ENCODE data around the gene CYBA.

The CYBA gene

DNA sequence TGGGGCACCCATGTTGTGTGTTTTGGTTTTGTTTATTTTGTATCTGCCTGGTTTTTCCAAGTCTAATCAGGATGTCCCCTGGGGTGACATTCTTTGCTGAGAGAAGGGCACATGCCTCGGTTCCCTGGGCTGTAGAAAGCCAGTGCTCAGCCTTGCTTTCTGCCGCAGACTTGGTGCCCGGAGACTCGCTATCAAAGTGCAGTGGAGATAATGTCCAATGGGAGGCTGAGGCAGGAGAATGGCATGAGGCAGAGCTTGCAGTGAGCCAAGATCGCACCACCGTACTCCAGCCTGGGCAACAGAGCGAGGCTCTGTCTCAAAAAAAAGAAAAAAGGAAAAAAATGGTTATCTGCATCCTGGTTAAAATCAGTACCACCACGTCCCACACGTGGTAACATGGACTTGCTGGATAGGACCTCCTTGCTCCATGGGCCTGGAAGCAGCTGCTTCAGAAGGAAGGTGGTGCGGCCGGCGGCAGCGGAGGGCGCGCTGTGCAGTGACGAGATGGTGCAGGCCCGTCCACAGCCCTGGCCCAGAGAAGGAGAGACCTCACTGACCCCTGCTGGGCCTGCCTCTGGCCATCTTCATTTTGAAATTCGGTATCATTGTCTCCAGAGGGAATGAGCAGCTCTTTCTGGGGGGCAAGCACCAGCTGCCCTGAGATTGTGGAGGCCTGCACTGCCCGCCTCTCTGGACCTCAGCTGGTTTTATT, 31.7 kb downstream of the CYBA start:
- TF ChIP-seq, protein P1, sequence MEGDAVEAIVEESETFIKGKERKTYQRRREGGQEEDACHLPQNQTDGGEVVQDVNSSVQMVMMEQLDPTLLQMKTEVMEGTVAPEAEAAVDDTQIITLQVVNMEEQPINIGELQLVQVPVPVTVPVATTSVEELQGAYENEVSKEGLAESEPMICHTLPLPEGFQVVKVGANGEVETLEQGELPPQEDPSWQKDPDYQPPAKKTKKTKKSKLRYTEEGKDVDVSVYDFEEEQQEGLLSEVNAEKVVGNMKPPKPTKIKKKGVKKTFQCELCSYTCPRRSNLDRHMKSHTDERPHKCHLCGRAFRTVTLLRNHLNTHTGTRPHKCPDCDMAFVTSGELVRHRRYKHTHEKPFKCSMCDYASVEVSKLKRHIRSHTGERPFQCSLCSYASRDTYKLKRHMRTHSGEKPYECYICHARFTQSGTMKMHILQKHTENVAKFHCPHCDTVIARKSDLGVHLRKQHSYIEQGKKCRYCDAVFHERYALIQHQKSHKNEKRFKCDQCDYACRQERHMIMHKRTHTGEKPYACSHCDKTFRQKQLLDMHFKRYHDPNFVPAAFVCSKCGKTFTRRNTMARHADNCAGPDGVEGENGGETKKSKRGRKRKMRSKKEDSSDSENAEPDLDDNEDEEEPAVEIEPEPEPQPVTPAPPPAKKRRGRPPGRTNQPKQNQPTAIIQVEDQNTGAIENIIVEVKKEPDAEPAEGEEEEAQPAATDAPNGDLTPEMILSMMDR (IDR thresholded peaks at IDR 0.05; ENCODE audit: low read depth, low read length) = no peak
- no peak for DNase-seq (ENCODE audit: extremely low read depth, low read depth)

DNA sequence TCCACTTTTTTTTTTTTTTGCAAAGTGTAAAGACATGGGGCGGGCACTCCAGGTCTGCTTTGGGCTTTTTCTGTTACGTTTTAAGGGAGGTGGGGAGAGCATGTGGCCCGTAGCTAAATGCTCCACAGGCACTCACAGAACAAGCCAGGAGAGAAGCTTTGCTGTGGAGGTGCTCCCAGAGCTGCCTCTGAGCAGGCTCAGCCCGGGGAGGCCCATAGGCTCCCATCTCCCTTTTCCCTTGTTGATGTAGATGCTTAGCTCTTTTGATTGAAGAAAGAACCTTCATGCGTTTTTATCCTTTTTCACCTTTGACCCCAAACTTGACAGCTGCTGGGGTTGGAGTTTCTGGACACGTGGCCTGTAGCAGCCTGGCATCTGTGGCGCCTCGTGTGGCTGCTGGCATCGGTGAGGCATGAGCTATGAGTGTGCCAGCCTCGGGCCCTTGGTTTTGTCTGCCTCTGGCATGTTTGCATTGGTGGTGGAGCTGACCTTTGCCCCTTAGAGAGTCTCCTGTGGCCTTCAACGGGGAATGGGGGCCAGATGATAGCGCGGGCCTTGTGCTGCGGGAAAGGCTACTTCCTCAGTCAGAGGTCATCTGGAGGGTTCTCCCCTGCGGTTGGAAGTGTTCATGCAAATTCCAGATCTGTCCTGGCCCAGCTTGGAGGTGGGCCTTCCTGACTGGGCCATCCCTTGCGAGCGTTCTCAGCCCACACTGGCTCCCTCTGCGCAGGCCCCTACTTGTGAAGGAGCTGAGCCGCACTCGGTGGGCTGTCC, 32.5 kb downstream of the CYBA start:
- DNase-seq (ENCODE audit: extremely low read depth, low read depth) = no peak
- TF ChIP-seq, protein P1 (IDR thresholded peaks at IDR 0.05; ENCODE audit: low read depth, low read length) = no peak

DNA sequence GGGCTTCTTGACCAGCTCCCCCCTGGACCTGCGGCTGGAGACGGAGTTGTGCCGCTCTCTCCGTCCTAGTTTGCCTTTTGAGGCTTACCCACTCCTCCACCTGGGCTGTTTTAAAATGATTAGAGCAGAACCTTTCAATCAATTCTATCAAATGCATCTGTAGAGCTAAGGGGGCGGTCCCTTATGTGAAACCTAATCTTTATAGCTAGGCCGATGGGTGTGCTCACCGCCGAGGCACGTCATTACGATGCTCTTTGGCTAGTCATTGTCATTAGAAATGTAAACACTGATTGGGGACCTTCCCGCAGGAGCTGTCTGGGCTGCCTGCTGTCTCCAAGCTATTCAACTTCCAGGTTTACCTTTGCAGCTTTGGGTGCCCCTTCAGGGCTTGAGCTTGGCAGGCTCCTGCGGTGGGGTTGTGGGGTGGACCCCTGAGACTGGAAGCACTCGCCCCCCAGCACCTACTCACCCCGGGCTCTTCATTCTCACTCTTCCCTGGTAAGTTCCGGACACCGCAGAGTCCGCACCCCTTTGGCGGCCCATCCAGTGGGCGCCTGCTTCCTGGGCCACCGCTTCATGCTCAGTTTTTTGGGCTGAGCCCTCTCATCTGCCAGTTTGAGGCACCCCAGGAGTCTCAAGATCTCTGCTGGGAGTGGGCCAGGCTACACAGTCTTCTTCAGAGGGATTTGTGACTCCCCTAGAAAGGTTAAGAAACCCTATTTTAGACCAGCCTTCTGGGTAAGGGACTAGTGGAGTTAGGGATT, 33.4 kb downstream of the CYBA start:
- TF ChIP-seq, protein P1 (IDR thresholded peaks at IDR 0.05; ENCODE audit: low read depth, low read length) = no peak
- no peak for DNase-seq (ENCODE audit: extremely low read depth, low read depth)

DNA sequence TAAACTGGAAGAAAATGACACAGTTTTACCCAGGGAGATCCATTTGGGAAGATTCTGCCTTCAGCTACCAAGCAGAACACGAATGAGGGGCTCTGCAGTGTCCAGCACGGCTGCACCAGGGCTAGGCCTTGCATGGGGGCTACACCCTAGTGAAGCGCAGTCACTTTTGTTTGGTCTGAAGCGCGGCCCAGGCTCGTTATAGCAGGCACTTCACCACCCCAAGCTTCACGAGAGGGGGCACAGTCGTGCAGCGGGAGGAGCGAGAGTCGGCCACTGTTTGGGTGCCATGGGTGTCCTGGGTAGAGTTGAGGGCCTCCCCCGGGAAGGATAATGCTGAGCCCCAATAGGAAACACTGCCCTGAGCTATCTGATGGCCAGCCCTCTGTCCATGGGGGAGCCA, 34.1 kb downstream of the CYBA start:
- TF ChIP-seq, protein P1 (IDR thresholded peaks at IDR 0.05; ENCODE audit: low read depth, low read length) = no peak
- DNase-seq (ENCODE audit: extremely low read depth, low read depth) = no peak

DNA sequence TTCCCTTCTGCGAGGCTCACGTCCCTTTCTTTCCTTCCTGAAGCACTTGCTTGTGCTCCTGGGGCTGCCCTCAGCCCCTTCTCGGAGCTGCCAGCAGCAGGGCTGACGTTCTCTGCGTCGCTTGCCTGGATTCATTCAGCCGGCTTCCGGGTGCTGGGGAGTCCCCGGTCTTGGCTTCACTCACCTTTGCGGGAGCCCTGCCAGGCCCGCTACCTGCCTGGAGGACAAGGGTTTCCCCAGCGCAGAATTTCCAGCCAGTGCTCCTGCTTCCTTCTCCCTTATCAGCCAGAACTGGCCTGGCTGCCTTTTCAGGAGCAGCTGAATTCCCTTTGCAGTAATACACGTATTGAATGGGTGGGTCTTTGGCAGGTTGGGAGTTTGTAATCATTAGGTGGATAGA, 34.5 kb downstream of the CYBA start:
- TF ChIP-seq, protein P1 (IDR thresholded peaks at IDR 0.05; ENCODE audit: low read depth, low read length) = no peak
- DNase-seq (ENCODE audit: extremely low read depth, low read depth) = no peak

DNA sequence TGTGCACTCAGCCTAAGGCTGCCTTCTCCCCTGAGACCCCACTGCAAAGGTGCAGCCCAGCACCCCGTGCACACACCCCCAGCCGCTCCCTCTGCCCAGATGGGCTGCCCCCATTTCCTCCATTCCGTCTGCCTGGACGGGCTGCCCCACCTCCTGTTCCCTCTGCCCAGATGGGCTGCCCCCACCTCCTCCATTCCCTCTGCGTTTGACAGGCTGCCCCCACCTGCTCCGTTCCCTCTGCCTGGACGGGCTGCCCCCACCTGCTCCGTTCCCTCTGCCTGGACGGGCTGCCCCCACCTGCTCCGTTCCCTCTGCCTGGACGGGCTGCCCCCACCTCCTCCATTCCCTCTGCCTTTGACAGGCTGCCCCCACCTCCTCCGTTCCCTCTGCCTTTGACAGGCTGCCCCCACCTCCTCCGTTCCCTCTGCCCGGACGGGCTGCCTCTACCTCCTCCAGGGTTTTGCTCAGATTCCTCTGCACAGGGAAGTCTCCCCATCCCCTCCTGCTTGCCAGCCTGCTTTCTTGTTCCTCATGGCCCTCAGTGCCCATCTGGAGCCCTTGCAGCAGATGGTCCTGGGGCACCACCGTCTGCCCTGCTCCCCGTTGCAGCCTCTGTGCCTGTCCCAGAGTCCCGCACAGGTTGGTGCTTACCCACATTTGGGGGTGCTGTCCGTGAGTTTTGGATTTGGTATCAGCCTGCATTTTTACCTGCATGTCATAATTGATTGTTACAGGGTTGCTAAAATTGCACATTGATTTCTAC, 35.9 kb downstream of the CYBA start:
- TF ChIP-seq, protein P1 (IDR thresholded peaks at IDR 0.05; ENCODE audit: low read depth, low read length) = no peak
- DNase-seq (ENCODE audit: extremely low read depth, low read depth) = no peak

Measured in AG09319 (cell line).